Fibroblast of mammary gland (primary cell): ENCODE measurements around the gene GCN1.
A peak's percentile ranks its signal among the peaks of the same experiment; 100 is the strongest.

Experiments used
- DNase-seq: peaks from one replicate; pipeline ENCODE4 v3.0.0-alpha.2; 2010; ENCODE audit warnings: low read depth
- H3K4me3 ChIP-seq: 2 replicates; pipeline ENCODE4 v1.5.1; 2011; ENCODE audit warnings: low read depth, mild to moderate bottlenecking, low read length, moderate library complexity; ENCODE audit not compliant: control insufficient read depth
- TF ChIP-seq, protein P1 (sequence below): conservative IDR thresholded peaks from 2 replicates; pipeline ENCODE4 v1.5.1; 2011; ENCODE audit warnings: low read depth, low read length, inconsistent platforms; ENCODE audit not compliant: control insufficient read depth, insufficient read depth

The GCN1 gene

DNA sequence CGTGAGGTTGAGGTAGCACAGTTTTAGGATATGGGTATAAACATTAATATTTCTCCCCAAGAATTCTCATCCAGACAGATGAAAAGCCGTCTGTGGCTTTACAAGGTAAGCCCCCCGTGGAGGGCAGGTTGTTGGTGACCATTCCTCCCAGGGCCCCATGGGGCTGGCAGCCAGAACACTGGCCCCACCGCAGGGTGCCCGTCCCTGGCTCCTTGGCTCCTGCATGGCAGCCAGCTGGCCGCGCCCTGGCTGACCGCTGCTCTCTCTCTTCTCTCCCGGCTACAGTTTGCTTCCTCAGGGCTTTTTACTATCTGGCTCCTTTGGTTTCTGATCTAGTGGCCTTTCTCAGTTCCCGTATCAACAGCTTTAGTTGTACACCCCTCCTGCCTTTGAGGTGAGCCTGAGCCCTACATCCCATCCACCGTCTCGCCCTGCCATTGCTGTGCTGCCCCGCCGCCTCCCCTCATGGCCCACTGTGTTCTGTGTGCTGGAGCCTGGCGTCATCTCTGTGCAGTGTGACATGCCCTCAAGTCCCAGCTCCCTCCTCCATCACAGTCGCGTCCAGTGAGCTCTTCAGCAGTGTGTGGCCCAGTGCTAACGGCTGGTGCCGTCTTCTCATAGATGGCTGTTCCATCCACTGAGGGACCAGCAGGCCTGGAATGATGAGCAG is 103.8 kb downstream of the GCN1 start:
- H3K4me3 ChIP-seq = no peak overlapping the region
- no peak for DNase-seq
- TF ChIP-seq, protein P1, sequence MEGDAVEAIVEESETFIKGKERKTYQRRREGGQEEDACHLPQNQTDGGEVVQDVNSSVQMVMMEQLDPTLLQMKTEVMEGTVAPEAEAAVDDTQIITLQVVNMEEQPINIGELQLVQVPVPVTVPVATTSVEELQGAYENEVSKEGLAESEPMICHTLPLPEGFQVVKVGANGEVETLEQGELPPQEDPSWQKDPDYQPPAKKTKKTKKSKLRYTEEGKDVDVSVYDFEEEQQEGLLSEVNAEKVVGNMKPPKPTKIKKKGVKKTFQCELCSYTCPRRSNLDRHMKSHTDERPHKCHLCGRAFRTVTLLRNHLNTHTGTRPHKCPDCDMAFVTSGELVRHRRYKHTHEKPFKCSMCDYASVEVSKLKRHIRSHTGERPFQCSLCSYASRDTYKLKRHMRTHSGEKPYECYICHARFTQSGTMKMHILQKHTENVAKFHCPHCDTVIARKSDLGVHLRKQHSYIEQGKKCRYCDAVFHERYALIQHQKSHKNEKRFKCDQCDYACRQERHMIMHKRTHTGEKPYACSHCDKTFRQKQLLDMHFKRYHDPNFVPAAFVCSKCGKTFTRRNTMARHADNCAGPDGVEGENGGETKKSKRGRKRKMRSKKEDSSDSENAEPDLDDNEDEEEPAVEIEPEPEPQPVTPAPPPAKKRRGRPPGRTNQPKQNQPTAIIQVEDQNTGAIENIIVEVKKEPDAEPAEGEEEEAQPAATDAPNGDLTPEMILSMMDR = no peak

DNA sequence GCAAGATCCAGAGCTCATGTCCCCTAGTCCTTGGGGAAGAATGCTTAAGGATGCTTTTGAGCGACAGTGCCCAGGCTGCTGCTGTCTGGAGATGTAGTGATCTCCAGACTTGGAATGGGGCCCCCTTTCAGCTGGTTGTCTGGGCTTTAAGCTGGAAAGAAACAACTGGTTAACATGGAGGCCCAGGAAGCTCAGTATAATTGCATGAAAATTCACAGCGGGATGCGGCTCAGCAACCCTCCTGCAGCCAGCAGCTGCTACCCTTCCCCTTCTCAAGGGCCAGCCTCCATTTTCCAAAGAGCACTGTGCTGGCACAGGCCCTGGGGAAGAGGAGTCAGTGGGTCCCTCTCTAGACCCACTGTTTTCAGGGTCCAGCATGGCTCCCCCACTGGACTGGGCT is 104.3 kb downstream of the GCN1 start:
- no peak overlapping the region for H3K4me3 ChIP-seq
- DNase-seq = no peak
- TF ChIP-seq, protein P1 = no peak

DNA sequence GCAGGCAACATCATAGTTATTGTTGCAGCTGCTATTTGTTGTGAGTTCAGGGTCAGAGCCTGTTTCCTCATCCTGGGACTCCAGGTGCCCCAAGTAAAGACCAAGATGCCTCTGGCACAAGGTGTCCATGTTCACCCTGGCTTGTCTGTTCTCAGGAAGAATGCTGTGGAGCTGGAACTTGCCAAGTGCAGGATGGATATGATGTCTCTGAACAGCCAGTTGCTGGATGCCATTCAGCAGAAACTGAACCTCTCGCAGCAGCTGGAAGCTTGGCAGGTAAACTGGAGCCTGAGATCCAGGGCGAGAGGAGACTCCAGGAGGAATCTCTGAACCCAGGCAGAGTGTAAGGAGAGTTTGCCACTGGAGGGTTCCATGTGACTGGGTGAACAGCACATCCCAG is 104.7 kb downstream of the GCN1 start:
- TF ChIP-seq, protein P1 = no peak
- DNase-seq = no peak
- H3K4me3 ChIP-seq = no peak overlapping the region

DNA sequence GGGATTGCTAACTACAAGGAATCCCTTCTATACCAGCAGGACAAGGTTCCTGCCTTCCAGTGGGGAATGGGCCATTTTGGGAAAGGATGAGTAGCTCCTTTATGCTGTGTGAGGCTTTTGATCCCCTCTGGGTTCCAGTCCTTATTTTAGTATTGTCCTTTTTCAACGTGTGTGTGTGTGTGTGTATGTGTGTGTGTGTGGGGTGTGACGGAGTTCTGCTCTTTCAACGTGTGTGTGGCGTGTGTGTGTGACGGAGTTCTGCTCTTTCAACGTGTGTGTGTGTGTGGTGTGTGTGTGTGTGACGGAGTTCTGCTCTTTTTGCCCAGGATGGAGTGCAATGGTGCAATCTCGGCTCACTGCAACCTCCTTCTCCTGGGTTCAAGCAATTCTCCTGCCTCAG is 105.4 kb downstream of the GCN1 start:
- TF ChIP-seq, protein P1 = no peak
- H3K4me3 ChIP-seq = no peak overlapping the region
- DNase-seq = peak; percentile 17

DNA sequence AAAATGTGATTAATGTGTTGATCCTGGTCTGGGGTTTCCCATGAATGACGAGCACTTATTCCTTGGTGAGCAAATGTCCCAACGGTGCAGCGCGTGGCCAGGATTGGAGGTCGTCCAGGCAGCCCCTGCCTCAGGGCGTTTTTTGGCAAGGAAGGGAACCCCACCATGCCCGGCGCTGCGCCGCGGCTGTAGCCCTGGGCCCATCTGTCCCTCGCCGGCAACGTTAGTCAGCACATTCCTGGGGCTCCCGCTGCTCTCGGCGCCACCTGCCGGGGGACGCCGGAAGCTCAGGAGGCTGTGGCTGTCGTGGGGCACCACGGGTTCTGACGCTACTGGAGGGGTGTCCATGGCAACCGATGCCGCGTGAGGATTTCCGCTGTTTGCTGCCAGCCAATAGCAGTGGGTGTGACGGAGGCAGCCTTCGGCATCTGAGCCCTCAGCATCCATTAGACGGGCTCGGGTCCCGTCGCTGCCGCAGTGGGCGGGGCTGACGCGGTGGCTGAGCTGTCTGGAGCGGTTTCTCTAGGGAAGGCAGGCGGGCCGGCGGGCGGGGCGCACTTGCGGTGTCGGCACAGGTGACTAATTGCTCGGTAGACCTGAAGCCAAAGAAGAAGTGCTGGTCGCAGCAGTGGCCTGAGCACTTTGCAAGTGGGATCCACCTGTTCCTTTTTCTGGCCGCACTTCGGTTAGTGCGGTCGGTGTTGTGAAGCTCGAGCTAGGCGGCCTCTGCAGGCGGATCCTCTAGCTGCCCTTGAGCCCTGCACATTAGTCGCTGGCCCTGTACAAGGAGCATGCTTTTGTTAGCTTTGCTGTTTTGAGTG is 107.5 kb downstream of the GCN1 start:
- TF ChIP-seq, protein P1 = peak; percentile 84
- DNase-seq = peak; percentile 98
- peak overlapping the region; percentile 47 for H3K4me3 ChIP-seq

DNA sequence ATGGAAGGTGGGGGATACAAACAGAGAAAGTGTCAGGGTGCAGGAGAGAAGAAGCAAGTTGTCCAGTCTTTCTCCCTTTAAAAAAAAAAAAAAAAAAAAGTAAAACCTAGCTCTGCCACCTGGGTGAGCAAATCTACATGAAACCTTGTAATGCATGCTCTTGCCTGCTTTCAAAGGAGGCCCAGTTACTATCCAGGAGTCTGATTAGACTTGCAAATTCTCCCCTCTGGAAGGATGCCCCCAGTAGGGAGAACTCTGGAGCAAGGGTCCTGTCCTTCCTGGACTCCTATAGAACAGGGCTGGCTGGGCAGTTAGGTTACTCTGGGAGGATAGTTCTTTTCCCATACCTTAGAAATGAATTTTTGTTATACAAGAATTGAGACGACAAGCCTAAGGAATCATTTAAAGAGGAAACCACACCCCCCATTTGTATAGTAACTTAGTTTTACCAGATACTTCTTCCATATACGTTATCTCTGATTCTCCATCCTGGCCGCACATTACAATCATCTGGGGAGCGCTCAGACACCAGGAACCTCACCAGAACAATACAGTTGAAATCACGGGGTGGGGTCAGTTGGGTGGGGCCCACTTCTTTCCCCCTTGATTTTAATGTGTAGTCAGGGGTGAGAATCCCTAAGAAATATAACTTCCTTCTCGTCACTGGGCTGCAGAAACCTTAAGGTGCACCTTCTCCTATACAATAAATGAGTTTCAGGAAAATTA is 108.4 kb downstream of the GCN1 start:
- TF ChIP-seq, protein P1 = no peak
- no peak for DNase-seq
- H3K4me3 ChIP-seq = no peak overlapping the region
